LHCN-M2 (cell line): ENCODE measurements around the gene MORN1. TPM values are rescaled to one million over a fixed set of nuclear protein-coding genes. Genes with fewer than 3 reads are reported as not detected.
A peak's percentile ranks its signal among the peaks of the same experiment; 100 is the strongest.
"Not testable (repeated sequence)": the region's sequence is repeated elsewhere in the genome, so short reads cannot be mapped to it uniquely, and the experiment has no call there.

Experiments used
- DNase-seq: peaks from one replicate; pipeline ENCODE4 v3.0.0-alpha.2; 2012; ENCODE audit warnings: low read depth
- total RNA-seq: library from RNA; depleted of rRNA; stranded (reverse); fragments of >200 nt; gene quantifications from 2 replicates; pipeline ENCODE4 v1.2.3, GENCODE V29; 2014

The MORN1 gene
- total RNA-seq, 1 experiment from 2014 or later, result 7.5 TPM

GRCh38 chr1:2339206-2340085, 51.9 kb downstream of the MORN1 start:
- DNase-seq, result no peak

- no peak for DNase-seq
These were observed 53.9 kb downstream of the MORN1 start for GRCh38 chr1:2337501-2337900.

- DNase-seq, result no peak
These were observed 54.3 kb downstream of the MORN1 start for GRCh38 chr1:2337081-2337480.

- DNase-seq, result no peak
These were observed 54.9 kb downstream of the MORN1 start for GRCh38 chr1:2336499-2336898.

- DNase-seq, result no peak
These were observed 55.5 kb downstream of the MORN1 start for GRCh38 chr1:2335721-2336455.

- DNase-seq, result no peak
These were observed 56.3 kb downstream of the MORN1 start for GRCh38 chr1:2334883-2335534.

GRCh38 chr1:2334366-2334765, 57.0 kb downstream of the MORN1 start:
- no peak for DNase-seq

GRCh38 chr1:2331580-2331979, 59.8 kb downstream of the MORN1 start:
- DNase-seq, result not testable (repeated sequence)

GRCh38 chr1:2331200-2331544, 60.2 kb downstream of the MORN1 start:
- DNase-seq, result no peak

GRCh38 chr1:2330519-2331199, 60.7 kb downstream of the MORN1 start:
- DNase-seq, result peak; percentile 66

GRCh38 chr1:2330035-2330434, 61.3 kb downstream of the MORN1 start:
- DNase-seq, result no peak

- DNase-seq, result no peak
These were observed 62.5 kb downstream of the MORN1 start for GRCh38 chr1:2328676-2329455.

GRCh38 chr1:2327841-2328240, 63.5 kb downstream of the MORN1 start:
- DNase-seq, result no peak

GRCh38 chr1:2327162-2327561, 64.2 kb downstream of the MORN1 start:
- DNase-seq, result not testable (repeated sequence)

GRCh38 chr1:2326524-2326923, 64.8 kb downstream of the MORN1 start:
- DNase-seq, result no peak

GRCh38 chr1:2324553-2325366, 66.6 kb downstream of the MORN1 start:
- DNase-seq, result no peak

- no peak for DNase-seq
These were observed 67.8 kb downstream of the MORN1 start for GRCh38 chr1:2323451-2323974.

GRCh38 chr1:2322581-2323211, 68.7 kb downstream of the MORN1 start:
- no peak for DNase-seq

GRCh38 chr1:2322065-2322571, 69.2 kb downstream of the MORN1 start:
- DNase-seq, result peak; percentile 73
